ENCODE results near the gene CADM1.

GRCh38 chr11:115202074-115202473 is 302.1 kb downstream of the CADM1 start:
- TF ChIP-seq CTCF (IDR thresholded peaks at IDR 0.05) (no peak), EP300 (IDR thresholded peaks at IDR 0.05) (no peak), POLR2A (IDR thresholded peaks at IDR 0.05; ENCODE audit: low read depth) (no peak)

All from esophagus muscularis mucosa (tissue), 4 donors.